GM06990 (cell line): Measurements from ENCODE around the gene ATP2C1.

Source experiments
- DNase-seq: peaks from one replicate; pipeline ENCODE4 v3.0.0-alpha.2; 2011; ENCODE audit not compliant: insufficient read length; ENCODE audit errors: extremely low read depth
- H3K27me3 ChIP-seq: replicated peaks from 2 replicates; pipeline ENCODE4 v1.6.0; 2011; ENCODE audit warnings: low read length; ENCODE audit not compliant: control insufficient read depth, insufficient read depth
- H3K36me3 ChIP-seq: 2 replicates; pipeline ENCODE4 v1.5.1; 2011; ENCODE audit warnings: low read length; ENCODE audit not compliant: control insufficient read depth, insufficient read depth
- H3K4me3 ChIP-seq: replicated peaks from 2 replicates; pipeline ENCODE4 v1.5.1; 2011; ENCODE audit warnings: low read depth, mild to moderate bottlenecking, control low read depth, low read length
- TF ChIP-seq, protein P1 (sequence below): IDR thresholded peaks from 2 replicates; pipeline ENCODE4 v1.5.1; 2011; ENCODE audit warnings: low read length, control low read depth, mild to moderate bottlenecking, inconsistent platforms; ENCODE audit not compliant: insufficient read depth, poor library complexity, severe bottlenecking

Gene ATP2C1

DNA sequence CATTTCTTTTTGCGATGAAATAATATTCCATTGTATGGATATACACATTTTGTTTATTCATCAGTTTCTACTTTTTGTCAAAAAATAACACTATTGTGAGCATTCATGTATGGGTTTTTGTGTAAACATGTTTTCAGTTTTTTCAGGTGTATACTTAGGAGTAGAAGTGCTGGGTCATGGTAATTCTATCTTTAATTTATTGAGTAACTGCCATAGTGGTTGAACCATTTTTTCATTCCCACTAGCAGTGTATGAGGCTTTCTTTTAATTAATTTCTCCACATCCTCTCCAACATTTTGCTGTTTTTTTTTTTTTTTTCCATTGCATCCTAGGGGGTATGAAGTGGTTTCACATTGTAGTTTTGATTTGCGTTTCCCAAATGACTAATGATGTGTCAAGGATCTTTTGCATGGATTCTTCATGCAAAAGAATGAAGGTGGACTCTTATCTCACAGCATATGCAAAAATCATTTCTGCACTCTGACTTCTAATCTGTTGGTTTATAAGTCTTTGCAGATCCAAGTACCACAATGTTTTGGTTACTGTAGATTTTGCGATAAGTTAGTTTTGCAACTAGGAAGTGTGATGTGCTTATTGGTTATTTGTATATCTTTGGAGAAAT is 12.6 kb downstream of the ATP2C1 start:
- H3K36me3 ChIP-seq = no peaks in the 10 kb centered on the region
- DNase-seq = no peak
- no peaks in the 10 kb centered on the region for H3K27me3 ChIP-seq
- no peak overlapping the region for H3K4me3 ChIP-seq
- TF ChIP-seq, protein P1, sequence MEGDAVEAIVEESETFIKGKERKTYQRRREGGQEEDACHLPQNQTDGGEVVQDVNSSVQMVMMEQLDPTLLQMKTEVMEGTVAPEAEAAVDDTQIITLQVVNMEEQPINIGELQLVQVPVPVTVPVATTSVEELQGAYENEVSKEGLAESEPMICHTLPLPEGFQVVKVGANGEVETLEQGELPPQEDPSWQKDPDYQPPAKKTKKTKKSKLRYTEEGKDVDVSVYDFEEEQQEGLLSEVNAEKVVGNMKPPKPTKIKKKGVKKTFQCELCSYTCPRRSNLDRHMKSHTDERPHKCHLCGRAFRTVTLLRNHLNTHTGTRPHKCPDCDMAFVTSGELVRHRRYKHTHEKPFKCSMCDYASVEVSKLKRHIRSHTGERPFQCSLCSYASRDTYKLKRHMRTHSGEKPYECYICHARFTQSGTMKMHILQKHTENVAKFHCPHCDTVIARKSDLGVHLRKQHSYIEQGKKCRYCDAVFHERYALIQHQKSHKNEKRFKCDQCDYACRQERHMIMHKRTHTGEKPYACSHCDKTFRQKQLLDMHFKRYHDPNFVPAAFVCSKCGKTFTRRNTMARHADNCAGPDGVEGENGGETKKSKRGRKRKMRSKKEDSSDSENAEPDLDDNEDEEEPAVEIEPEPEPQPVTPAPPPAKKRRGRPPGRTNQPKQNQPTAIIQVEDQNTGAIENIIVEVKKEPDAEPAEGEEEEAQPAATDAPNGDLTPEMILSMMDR = no peak

DNA sequence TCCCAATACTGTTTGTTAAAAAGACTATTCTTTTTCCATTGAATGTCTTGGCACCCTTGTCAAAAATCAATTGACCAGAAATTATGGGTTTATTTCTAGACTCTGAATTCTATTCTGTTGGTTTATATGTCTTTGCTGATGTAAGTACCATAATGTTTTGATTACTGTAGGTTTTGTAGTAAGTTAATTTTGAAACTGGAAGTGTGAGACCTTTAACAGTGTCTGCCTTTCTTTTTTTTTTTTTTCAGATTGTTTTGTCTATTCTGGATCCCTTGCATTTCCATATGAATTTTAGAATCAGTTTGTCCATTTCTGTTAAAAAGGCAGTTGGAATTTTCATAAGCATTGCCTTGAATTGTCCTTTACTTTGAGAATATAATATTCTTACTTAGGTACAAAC is 13.6 kb downstream of the ATP2C1 start:
- Histone ChIP-seq H3K36me3 (no peaks in the 10 kb centered on the region), H3K27me3 (no peaks in the 10 kb centered on the region), H3K4me3 (no peak overlapping the region)
- no peak for DNase-seq
- TF ChIP-seq, protein P1 = no peak

DNA sequence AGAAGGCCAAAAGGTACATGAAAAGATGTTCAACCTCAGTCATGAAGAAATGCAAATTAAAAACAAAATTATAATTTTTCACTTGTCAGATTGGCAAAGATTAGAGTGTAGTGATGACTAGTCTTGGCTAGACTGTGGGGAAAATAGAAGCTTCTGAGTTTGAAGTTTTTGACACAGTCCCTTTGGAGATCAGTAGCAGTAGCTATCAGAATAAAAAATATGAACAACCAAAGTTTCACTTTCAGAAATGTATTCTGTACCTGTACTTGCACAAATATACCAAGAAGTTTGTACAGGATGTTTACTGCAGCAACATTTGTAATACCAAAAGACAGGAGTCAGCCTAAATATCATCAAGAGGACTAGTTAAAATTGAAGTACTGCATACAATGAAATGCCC is 14.1 kb downstream of the ATP2C1 start:
- Histone ChIP-seq H3K4me3 (no peak overlapping the region), H3K27me3 (no peaks in the 10 kb centered on the region), H3K36me3 (no peaks in the 10 kb centered on the region)
- TF ChIP-seq, protein P1 = no peak
- DNase-seq = no peak

DNA sequence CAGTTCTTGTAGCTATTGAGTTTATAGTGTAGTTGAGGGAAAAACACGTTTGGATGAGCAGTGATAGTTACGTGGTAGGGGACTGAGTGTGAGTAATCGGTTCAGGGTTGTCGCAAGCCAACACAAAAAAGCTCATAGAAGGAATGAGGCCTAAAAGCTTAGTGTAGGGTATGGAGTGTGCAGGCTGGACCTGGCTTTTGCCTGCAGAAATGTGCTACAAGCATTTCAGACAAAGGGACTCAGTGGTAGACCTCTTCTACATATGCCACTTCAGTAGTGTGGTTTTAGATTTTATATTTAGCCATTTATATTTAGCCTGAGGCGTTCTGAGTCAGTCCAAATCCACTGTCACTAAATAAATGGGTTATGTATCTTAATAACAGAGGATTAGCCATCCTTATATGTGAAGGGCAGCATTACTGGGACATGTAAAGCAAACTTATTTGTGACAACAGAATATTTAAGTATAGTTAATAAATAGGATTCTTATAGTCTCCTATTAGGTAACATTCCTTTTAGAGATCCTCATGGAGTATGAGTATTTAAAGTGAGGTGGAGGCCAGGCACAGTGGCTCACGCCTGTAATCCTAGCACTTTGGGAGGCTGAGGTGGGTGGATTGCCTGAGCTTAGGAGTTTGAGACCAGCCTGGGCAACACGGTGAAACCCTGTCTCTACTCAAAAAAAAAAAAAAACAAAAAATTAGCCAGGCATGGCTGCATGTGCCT is 21.8 kb downstream of the ATP2C1 start:
- no peaks in the 10 kb centered on the region for H3K36me3 ChIP-seq
- no peaks in the 10 kb centered on the region for H3K27me3 ChIP-seq
- DNase-seq = no peak
- no peak overlapping the region for H3K4me3 ChIP-seq
- TF ChIP-seq, protein P1 = no peak

DNA sequence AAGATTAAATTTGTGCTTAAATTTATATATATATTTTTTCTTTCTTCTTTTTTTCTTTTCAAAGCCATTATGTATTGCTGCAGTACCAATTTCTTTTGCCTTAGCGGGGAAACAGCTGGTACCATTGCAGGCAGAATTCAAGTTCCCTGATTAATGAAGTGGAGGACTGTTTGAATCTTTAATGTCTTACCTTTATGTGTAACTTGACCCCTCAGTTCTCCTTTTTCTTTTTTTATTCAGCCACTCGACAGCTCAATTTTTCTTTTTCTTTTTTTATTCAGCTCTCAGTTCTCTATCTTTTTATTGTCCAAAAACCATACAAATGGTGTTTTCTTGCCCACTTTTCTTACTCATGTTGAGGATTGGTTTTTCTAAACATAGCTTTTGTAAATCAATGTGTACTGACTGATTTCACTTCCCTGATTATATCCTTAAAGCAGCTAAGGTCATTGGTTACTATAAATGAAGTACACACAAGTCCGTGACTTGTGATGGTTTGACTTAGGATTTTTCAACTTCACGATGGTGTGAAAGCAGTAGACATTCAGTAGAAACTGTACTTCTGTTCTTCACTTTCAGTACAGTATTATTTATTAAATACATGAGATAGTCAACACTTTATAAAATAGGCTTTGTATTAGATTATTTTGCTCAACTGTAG is 22.8 kb downstream of the ATP2C1 start:
- DNase-seq = peak; percentile 26
- Histone ChIP-seq H3K36me3 (no peaks in the 10 kb centered on the region), H3K27me3 (no peaks in the 10 kb centered on the region), H3K4me3 (no peak overlapping the region)
- TF ChIP-seq, protein P1 = no peak
